ENCODE measurements around the gene PARP16.

The PARP16 gene

GRCh38 chr15:65264863-65265430 is 21.7 kb downstream of the PARP16 start:
- no peak for DNase-seq (ENCODE audit: low read depth)
- TF ChIP-seq CTCF (IDR thresholded peaks at IDR 0.05; ENCODE audit: control insufficient read depth, extremely low read depth, insufficient read depth), result no peak
- H3K4me3 ChIP-seq (ENCODE audit: low read depth, low read length), result no peak overlapping the region

- no peak for DNase-seq (ENCODE audit: low read depth)
- no peak for TF ChIP-seq CTCF (IDR thresholded peaks at IDR 0.05; ENCODE audit: control insufficient read depth, extremely low read depth, insufficient read depth)
- H3K4me3 ChIP-seq (ENCODE audit: low read depth, low read length), result no peak overlapping the region
Measured at GRCh38 chr15:65263313-65263712, 23.4 kb downstream of the PARP16 start.

GRCh38 chr15:65260968-65261367 is 25.7 kb downstream of the PARP16 start:
- TF ChIP-seq CTCF (IDR thresholded peaks at IDR 0.05; ENCODE audit: control insufficient read depth, extremely low read depth, insufficient read depth), result no peak
- no peak overlapping the region for H3K4me3 ChIP-seq (ENCODE audit: low read depth, low read length)
- DNase-seq (ENCODE audit: low read depth), result no peak

- H3K4me3 ChIP-seq (ENCODE audit: low read depth, low read length), result no peak overlapping the region
- DNase-seq (ENCODE audit: low read depth), result no peak
- TF ChIP-seq CTCF (IDR thresholded peaks at IDR 0.05; ENCODE audit: control insufficient read depth, extremely low read depth, insufficient read depth), result no peak
Measured at GRCh38 chr15:65259367-65259797, 27.3 kb downstream of the PARP16 start.

DNA sequence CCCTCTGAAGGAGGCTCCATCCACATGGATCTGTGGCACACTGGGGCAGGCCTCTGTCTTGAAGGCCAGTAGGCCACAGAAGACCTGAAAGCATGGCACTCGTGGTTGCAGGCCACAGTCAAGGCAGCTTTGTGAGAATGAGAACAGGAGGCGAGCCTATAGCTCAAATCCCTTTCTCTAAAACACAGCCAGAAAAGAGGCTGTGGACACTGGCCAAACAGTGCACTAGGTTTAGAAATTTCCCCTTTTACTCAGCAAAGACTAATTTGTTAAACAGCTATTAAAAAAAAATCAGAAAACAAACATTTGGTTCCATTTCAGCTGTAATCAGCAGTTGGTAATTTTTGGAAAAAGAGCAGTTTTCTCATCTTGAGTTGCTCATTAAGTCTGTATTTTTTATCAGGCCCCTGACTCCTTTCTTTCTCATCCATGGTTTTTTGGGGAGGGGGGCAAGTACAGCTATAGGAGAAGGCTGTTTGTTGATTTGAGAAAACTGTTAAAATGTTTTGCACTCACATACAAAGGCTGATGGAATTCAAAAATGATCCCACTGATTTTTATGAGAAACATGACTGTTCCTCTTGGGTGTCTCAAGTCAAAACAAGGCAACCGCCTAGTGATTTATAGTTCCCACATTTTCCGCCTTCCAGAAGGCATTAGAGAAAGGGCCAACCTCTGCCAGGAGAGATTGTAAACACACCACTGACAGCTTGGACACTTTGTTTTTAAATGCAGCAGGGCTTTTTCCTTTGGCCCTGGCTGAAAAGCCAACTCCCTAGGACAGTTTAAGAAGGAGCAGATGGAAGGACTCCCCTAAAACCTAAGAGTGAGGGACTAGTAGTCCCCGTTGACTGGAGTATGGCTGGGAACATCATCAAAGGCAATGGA is 28.1 kb downstream of the PARP16 start:
- no peak for DNase-seq (ENCODE audit: low read depth)

GRCh38 chr15:65255486-65256140 is 31.1 kb downstream of the PARP16 start:
- no peak for TF ChIP-seq CTCF (IDR thresholded peaks at IDR 0.05; ENCODE audit: control insufficient read depth, extremely low read depth, insufficient read depth)
- no peak for DNase-seq (ENCODE audit: low read depth)
- H3K4me3 ChIP-seq (ENCODE audit: low read depth, low read length), result no peak overlapping the region

More for the DNA sequence above, 28.1 kb downstream of the PARP16 start:
- H3K4me3 ChIP-seq (ENCODE audit: low read depth, low read length), result no peak overlapping the region
- TF ChIP-seq CTCF (IDR thresholded peaks at IDR 0.05; ENCODE audit: control insufficient read depth, extremely low read depth, insufficient read depth), result no peak

Data from LNCaP clone FGC (cell line).